SHP77 (cell line): ENCODE measurements around the gene LRRC23.
A peak's percentile ranks its signal among the peaks of the same experiment; 100 is the strongest.
"Not testable (repeated sequence)": the region's sequence is repeated elsewhere in the genome, so short reads cannot be mapped to it uniquely, and the experiment has no call there.

Experiments used
- DNase-seq, 2 experiments: peaks; one replicate each; lab custom pipeline; 2025; lab: John Stamatoyannopoulos, UW

LRRC23 gene

DNA sequence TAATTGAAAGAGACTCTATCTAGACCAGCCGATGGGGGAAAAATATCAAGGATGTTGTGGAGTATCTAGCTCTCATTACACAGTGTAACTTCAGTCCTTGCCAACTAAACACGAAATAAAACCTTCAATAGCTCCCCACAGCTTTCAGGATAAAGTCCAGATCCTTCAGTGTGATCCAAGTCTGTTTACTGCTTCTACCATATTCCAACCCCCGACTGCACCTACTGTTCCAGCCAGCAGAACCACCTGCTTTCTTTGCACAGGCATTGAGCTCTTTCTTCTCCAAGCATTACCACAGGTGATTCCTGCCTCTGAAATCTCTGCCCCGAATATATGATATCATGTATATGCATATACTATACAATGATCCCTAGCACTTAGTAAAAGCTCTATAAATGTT, 2.2 kb upstream of the LRRC23 start:
- no peak for DNase-seq

GRCh38 chr12:6903722-6904121, 900 bp upstream of the LRRC23 start:
- no peak for DNase-seq

DNA sequence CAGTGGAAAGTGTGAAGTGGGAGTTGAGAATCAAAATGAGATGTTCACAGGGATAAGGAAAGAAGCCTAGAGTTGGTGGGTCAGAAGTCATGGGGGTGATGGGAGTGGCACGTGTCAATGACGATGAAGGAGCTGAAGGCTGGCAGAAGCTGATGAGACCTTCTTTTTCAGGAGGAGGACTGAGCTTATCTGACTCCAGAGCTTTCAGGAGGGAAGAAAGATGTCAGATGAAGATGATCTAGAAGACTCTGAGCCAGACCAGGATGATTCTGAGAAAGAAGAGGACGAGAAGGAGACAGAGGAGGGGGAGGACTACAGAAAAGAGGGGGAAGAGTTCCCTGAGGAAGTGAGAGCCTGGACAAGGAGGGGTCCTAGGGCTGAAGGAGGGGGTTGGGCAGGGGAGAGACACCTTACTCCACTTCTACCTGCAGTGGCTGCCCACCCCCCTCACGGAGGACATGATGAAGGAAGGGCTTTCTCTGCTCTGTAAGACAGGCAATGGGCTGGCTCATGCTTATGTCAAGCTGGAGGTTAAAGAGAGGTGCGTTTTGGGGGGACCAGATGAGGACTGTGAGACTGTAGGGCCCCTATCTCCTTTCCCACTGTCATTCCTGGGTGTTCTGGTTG, 905 bp downstream of the LRRC23 start:
- no peak for DNase-seq

DNA sequence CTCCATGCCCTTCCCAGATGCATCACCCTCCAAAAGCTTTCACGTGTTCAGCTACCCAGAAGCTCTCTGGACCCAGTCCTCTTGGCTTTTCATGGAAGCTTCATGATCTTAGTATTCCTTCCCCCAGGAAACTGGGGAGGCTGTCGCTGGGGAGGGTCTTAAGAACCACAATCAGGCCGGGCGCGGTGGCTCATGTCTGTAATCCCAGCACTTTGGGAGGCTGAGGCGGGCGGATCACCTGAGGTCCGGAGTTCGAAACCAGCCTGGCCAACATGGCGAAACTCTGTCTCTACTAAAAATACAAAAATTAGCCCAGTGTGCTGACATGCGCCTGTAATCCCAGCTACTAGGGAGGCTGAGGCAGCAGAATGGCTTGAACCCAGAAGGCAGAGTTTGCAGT, 3.5 kb downstream of the LRRC23 start:
- DNase-seq = not testable (repeated sequence)

DNA sequence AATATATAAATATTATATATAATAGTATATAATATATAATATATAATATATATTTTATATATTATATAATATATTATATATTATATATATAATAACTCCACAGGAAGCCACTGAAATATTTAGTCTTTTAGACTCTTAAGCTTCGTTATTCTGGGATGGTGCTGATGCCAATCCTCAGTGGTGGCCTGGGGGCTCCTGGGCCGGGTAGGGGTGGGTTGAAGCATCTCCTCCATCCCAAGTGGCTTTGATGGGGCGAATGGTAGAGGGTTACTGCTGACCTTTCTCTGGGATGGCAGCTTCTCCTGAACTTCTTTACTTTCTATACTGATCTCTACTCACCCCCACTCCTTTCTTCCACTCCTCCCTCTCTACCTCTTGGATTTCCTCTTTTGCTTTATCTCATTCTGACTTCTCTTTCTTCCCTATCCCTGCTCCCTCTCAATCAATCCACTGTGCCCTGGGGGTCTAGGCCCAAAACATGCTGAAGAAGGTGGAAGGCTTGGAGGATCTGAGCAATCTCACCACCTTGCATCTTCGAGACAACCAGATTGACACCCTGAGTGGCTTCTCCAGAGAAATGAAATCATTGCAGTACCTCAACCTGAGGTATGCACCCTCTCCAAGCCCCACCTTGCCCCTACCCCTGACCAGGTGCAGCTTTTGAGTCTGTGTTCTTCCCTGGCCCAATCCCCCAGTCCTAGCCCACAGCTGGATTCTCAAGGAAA, 5.0 kb downstream of the LRRC23 start:
- no peak for DNase-seq

DNA sequence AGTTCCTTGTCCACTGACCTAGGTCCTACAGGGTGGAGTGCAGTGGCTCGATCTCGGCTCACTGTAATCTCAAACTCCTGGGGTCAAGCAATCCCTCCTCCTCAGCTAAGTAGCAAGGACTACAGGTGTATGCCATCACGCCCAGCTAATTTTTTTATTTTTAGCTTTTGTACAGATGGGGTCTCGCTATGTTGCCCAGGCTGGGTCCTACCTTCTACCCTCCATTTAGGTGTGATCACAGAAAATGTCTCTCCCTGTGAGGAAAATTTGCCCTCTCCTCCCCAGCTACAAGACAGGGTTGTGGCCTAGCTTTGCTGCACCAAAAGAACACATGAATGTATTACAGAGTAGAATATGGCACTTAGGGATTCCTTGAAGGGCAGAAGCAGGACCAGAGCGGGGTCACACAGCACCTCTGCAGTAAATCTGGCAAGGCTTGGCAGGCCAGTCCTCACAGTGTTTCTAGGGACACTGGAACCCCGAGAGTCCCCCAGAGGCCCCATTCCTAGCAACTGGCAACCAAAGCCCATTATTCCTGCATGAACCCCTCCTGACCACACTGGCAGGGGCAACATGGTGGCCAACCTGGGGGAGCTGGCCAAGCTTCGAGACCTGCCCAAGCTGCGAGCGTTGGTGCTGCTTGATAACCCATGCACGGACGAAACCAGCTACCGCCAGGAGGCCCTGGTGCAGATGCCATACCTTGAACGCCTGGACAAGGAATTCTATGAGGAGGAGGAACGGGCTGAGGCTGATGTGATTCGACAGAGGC, 7.7 kb downstream of the LRRC23 start:
- no peak for DNase-seq

DNA sequence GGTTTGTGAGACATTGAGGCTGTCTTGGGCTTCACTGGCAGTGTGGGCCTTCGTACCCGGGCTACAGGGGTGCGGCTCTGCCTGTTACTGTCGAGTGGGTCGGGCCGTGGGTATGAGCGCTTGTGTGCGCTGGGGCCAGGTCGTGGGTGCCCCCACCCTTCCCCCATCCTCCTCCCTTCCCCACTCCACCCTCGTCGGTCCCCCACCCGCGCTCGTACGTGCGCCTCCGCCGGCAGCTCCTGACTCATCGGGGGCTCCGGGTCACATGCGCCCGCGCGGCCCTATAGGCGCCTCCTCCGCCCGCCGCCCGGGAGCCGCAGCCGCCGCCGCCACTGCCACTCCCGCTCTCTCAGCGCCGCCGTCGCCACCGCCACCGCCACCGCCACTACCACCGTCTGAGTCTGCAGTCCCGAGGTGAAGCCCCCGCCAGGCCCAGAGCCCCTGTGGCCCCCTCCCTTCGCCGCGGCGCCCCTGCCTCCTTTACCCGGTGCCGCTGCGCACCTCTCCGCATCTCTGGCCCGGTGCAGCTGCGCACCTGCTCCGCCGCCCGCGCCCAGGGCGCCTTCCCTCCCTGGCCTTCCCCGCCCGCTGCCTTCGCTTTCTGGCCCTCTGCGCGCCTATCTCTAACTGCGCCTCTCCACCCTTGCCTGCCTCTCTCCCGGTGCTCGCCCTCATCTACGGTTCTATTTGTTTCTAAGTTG, 9.8 kb downstream of the LRRC23 start, which contains the start of gene ENO2:
ENO2 (plus strand) TSS at position 335 of the 701 bp plus-strand sequence. CDS start 1,253 bp downstream, outside the sequence.
- DNase-seq = peak; percentile 18 to 24

GRCh38 chr12:6914947-6915788, 10.5 kb downstream of the LRRC23 start:
- DNase-seq = no peak

GRCh38 chr12:6915789-6916285, 11.2 kb downstream of the LRRC23 start:
- DNase-seq = no peak

DNA sequence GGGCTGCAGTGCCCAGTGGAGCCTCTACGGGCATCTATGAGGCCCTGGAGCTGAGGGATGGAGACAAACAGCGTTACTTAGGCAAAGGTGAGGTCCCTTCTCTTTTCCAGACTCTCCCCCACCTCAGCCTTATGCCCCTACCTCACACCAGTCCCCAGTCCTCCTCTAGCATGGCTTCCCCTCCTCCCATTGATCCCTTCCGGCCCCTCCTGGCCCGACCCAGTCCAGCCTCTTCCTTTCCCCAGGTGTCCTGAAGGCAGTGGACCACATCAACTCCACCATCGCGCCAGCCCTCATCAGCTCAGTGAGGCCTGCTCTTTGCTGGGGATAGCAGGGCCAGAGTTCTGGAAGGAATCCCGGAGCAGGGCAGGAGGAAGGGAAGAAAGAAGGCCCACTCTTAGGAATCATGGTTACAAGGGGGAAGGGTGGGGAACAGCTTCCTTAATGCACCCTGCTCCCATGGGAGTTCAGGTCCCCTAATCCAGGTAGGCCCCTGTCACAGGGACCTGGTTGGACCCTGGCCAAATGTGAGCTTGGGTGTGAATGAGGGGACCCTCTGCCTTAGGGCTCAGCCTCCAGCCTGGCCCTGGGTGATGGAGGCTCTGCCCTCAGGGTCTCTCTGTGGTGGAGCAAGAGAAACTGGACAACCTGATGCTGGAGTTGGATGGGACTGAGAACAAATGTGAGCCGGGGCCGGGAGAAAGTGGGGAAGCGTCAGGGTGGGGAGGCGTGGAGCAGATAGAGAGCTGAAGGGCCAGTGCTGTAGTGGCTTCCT, 12.0 kb downstream of the LRRC23 start:
- DNase-seq = no peak

DNA sequence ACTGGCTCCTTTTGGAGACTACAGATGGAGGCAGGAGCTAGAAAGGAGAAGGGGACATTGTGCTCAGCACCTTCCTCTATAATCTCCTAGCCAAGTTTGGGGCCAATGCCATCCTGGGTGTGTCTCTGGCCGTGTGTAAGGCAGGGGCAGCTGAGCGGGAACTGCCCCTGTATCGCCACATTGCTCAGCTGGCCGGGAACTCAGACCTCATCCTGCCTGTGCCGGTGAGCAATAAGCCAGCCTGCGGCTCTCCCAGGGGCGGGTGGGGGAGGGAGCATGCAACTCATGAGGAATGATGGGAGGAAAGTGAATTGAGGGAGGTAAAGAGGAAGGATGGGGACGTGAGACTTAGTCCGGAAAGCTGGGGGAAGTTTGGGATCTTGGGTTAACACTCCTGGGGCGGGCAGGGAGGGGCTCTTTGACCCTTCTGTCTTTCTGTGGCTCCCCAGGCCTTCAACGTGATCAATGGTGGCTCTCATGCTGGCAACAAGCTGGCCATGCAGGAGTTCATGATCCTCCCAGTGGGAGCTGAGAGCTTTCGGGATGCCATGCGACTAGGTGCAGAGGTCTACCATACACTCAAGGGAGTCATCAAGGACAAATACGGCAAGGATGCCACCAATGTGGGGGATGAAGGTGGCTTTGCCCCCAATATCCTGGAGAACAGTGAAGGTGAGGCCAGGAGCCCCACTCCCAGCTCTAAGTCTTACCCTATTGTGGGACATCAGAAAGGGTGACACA, 13.0 kb downstream of the LRRC23 start:
- no peak for DNase-seq

GRCh38 chr12:6919588-6919987, 15.0 kb downstream of the LRRC23 start:
- no peak for DNase-seq

- DNase-seq = no peak
Observed at GRCh38 chr12:6921539-6921938, 16.9 kb downstream of the LRRC23 start.

GRCh38 chr12:6921996-6922946, 17.6 kb downstream of the LRRC23 start:
- DNase-seq = no peak

- DNase-seq = no peak
Observed at GRCh38 chr12:6923003-6923732, 18.5 kb downstream of the LRRC23 start.

DNA sequence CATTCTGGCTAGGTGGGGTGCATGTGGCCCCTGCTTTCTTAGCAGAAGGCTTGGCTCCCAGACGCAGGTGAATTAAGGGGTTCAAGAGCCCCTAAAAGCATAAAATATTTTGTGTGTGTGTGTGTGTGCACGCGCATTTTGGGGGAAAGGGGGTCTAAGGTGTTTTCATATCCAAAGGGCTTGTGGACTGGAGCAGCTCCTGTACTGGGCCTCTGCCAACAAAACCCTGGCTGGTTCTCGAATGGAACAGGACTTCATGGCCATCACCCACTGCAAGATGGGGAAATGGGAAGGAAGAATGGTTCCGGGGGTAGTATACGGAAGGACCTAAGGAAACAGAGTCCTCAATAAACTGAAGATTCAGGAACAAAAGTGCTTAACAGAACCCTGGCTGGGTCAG, 19.2 kb downstream of the LRRC23 start:
- DNase-seq = no peak

DNA sequence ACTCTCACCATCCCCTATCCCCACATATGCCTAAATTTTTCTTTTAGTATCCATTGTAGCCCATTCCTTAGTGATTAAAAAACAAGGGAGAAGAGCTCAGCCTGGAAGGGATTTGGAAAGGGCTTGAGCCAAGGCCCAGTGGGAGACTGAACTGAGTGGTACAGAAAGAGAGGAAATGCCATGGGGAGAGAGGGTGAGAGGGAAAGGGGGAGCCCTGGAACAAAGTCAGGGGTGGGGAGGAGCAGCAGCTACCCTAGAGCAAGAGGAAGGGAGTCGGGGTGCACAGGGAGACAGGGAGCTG, 20.6 kb downstream of the LRRC23 start:
- no peak for DNase-seq
